ENCODE results near the gene SPTBN4.
A peak's percentile ranks its signal among the peaks of the same experiment; 100 is the strongest.
"Not testable (repeated sequence)": the region's sequence is repeated elsewhere in the genome, so short reads cannot be mapped to it uniquely, and the experiment has no call there.

The SPTBN4 gene

GRCh38 chr19:40457953-40458596 is 8.7 kb upstream of the SPTBN4 start:
- TF ChIP-seq CTCF (IDR thresholded peaks at IDR 0.05; ENCODE audit: extremely low read depth, insufficient read depth, missing control alignments): no peak
- in situ Hi-C loops (cut with MboI; ENCODE audit: low pct_unique_long_range_greater_than_20kb, low sequenced_read_pairs, unreplicated experiment): no loop called here
- no peak for DNase-seq (ENCODE audit: low spot score)

GRCh38 chr19:40458597-40458974 is 8.2 kb upstream of the SPTBN4 start:
- DNase-seq (ENCODE audit: low spot score): no peak
- in situ Hi-C loops (cut with MboI; ENCODE audit: low pct_unique_long_range_greater_than_20kb, low sequenced_read_pairs, unreplicated experiment): no loop called here
- no peak for TF ChIP-seq CTCF (IDR thresholded peaks at IDR 0.05; ENCODE audit: extremely low read depth, insufficient read depth, missing control alignments)

GRCh38 chr19:40460185-40460584 is 6.6 kb upstream of the SPTBN4 start:
- no peak for DNase-seq (ENCODE audit: low spot score)
- no peak for TF ChIP-seq CTCF (IDR thresholded peaks at IDR 0.05; ENCODE audit: extremely low read depth, insufficient read depth, missing control alignments)
- in situ Hi-C loops (cut with MboI; ENCODE audit: low pct_unique_long_range_greater_than_20kb, low sequenced_read_pairs, unreplicated experiment): no loop called here

- no peak for TF ChIP-seq CTCF (IDR thresholded peaks at IDR 0.05; ENCODE audit: extremely low read depth, insufficient read depth, missing control alignments)
- in situ Hi-C loops (cut with MboI; ENCODE audit: low pct_unique_long_range_greater_than_20kb, low sequenced_read_pairs, unreplicated experiment): no loop called here
- DNase-seq (ENCODE audit: low spot score): no peak
Measured at GRCh38 chr19:40461669-40462221, 5.1 kb upstream of the SPTBN4 start.

GRCh38 chr19:40463587-40464037 is 3.2 kb upstream of the SPTBN4 start:
- DNase-seq (ENCODE audit: low spot score); in situ Hi-C loops (cut with MboI; ENCODE audit: low pct_unique_long_range_greater_than_20kb, low sequenced_read_pairs, unreplicated experiment): not testable (repeated sequence)

- peak; percentile 82 for TF ChIP-seq CTCF (IDR thresholded peaks at IDR 0.05; ENCODE audit: extremely low read depth, insufficient read depth, missing control alignments)
- peak; percentile 54 for DNase-seq (ENCODE audit: low spot score)
- in situ Hi-C loops (cut with MboI; ENCODE audit: low pct_unique_long_range_greater_than_20kb, low sequenced_read_pairs, unreplicated experiment): no loop called here
Measured at GRCh38 chr19:40464059-40465024, 2.5 kb upstream of the SPTBN4 start.
